SIG-M5 treated with dmso at 0.1 percent for 504 hours (cell line): Measurements from ENCODE around the gene CLPSL1.
"Not testable (repeated sequence)": the region's sequence is repeated elsewhere in the genome, so short reads cannot be mapped to it uniquely, and the experiment has no call there.

Source experiments
- DNase-seq: peaks from one replicate; lab custom pipeline; 2025; ENCODE audit not compliant: unreplicated experiment; lab: John Stamatoyannopoulos, UW

The CLPSL1 gene

GRCh38 chr6:35780719-35781118 is at the start of gene CLPSL1:
CLPSL1 (plus strand) TSS chr6:35781019; CDS start chr6:35781111, 92 bp downstream.
- DNase-seq = no peak

- DNase-seq = peak; percentile 63
Observed at GRCh38 chr6:35731414-35731735, 49.4 kb upstream of the CLPSL1 start.

GRCh38 chr6:35731736-35732532 is 48.9 kb upstream of the CLPSL1 start:
- DNase-seq = peak; percentile 70

GRCh38 chr6:35733633-35734032 is 47.2 kb upstream of the CLPSL1 start:
- no peak for DNase-seq

- not testable (repeated sequence) for DNase-seq
Observed at GRCh38 chr6:35734319-35734718, 46.5 kb upstream of the CLPSL1 start.

- DNase-seq = no peak
Observed at GRCh38 chr6:35735452-35735851, 45.4 kb upstream of the CLPSL1 start.

GRCh38 chr6:35736253-35736894 is 44.4 kb upstream of the CLPSL1 start:
- DNase-seq = peak; percentile 30

- no peak for DNase-seq
Observed at GRCh38 chr6:35736982-35737412, 43.8 kb upstream of the CLPSL1 start, which contains the start of gene ARMC12. ARMC12 (plus strand) TSS chr6:35737032; CDS start chr6:35737109, 77 bp downstream.

GRCh38 chr6:35737413-35738211 is 43.2 kb upstream of the CLPSL1 start:
- DNase-seq = peak; percentile 91

GRCh38 chr6:35739645-35740524 is 40.9 kb upstream of the CLPSL1 start:
- no peak for DNase-seq

- DNase-seq = no peak
Observed at GRCh38 chr6:35742842-35743241, 38.0 kb upstream of the CLPSL1 start.

- no peak for DNase-seq
Observed at GRCh38 chr6:35745509-35745908, 35.3 kb upstream of the CLPSL1 start.

GRCh38 chr6:35746516-35746915 is 34.3 kb upstream of the CLPSL1 start:
- DNase-seq = no peak

GRCh38 chr6:35747877-35748276 is 32.9 kb upstream of the CLPSL1 start:
- no peak for DNase-seq

- no peak for DNase-seq
Observed at GRCh38 chr6:35750557-35750956, 30.3 kb upstream of the CLPSL1 start.

GRCh38 chr6:35751594-35751993 is 29.2 kb upstream of the CLPSL1 start:
- DNase-seq = no peak

GRCh38 chr6:35752330-35752729 is 28.5 kb upstream of the CLPSL1 start:
- DNase-seq = no peak

- no peak for DNase-seq
Observed at GRCh38 chr6:35754452-35755277, 26.2 kb upstream of the CLPSL1 start.

- DNase-seq = no peak
Observed at GRCh38 chr6:35755278-35755924, 25.4 kb upstream of the CLPSL1 start.
